Urinary bladder (tissue), 4 donors: Measurements from ENCODE around the gene RASSF10. TPM values are rescaled to one million over a fixed set of nuclear protein-coding genes. Genes with fewer than 3 reads are reported as not detected.
A peak's percentile ranks its signal among the peaks of the same experiment; 100 is the strongest.
"Not testable (repeated sequence)": the region's sequence is repeated elsewhere in the genome, so short reads cannot be mapped to it uniquely, and the experiment has no call there.

ENCODE experiments used
- DNase-seq: peaks from one replicate; pipeline ENCODE4 v3.0.0-alpha.2; 2015; ENCODE audit errors: extremely low spot score
- H3K27ac ChIP-seq: one replicate; pipeline ENCODE4 v1.5.1; 2013; ENCODE audit warnings: low read depth, mild to moderate bottlenecking, moderate library complexity
- H3K36me3 ChIP-seq: one replicate; pipeline ENCODE4 v1.6.1; 2013; ENCODE audit warnings: mild to moderate bottlenecking, moderate library complexity; ENCODE audit not compliant: insufficient read depth
- H3K4me1 ChIP-seq: one replicate; pipeline ENCODE4 v1.6.1; 2013; ENCODE audit warnings: mild to moderate bottlenecking, moderate library complexity; ENCODE audit not compliant: insufficient read depth
- H3K4me3 ChIP-seq: one replicate; pipeline ENCODE4 v1.5.1; 2013; ENCODE audit warnings: low read depth, low read length
- WGBS: extraction: QIAGEN DNeasy Blood & Tissue Kit; methylation state at CpG from one replicate; pipeline ENCODE4 v1.1.7; 2013; 5-methylcytosine and 5-hydroxymethylcytosine counted together
- polyA plus RNA-seq: library from polyadenylated mRNA; stranded (reverse); fragments of 200-250 nt; gene quantifications from one replicate; pipeline ENCODE4 v1.2.3, GENCODE V29; 2013
- total RNA-seq: library from RNA; depleted of rRNA; stranded (reverse); fragments of >200 nt; gene quantifications from one replicate; pipeline ENCODE4 v1.2.3, GENCODE V29; 2014
- donor health status: healthy with polysubstance abuse.
- donor health status: healthy.

RASSF10 gene
- total and polyA plus RNA-seq, 2 donors, result 0.71 to 1.0 TPM

DNA sequence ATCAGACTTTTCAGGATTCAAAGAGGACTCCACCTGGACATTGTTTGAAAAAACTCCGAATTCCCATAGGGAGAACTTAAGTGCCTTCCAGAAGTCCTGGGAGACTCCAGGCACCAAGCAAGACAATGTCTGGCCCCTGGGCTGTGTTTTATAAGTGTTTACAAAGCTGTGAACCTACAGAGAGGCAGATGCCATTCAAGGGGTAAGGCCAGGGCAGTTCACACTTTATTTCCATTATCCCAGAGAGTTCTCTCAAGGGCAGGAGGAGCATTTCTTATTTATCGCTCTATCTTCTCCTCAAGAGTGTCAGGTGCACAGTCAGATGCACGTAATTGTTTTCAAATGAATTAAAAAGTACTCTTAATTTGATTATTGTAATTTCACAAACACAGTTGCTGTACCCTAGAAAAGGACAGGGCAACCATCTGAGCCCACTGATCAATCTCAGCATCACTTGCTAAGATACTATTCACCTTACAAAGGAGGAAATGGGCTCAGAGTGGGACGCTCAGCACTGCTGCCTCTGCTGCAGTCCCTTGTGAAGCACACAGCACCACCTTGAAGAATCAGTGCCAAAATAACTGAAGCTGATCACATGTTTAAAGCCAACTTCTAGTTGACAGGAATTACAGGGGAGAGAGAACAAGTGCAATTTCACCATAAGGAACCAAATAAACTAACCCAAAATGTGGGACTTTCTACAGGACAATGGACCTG lies 35.0 kb downstream of the RASSF10 start:
- Histone ChIP-seq H3K27ac (no peak overlapping the region), H3K4me1 (no peaks in the 10 kb centered on the region), H3K36me3 (no peaks in the 10 kb centered on the region), H3K4me3 (no peak overlapping the region)
- 79% methylated on average over 4 of the region's 4 CpGs for WGBS
- DNase-seq, result no peak

DNA sequence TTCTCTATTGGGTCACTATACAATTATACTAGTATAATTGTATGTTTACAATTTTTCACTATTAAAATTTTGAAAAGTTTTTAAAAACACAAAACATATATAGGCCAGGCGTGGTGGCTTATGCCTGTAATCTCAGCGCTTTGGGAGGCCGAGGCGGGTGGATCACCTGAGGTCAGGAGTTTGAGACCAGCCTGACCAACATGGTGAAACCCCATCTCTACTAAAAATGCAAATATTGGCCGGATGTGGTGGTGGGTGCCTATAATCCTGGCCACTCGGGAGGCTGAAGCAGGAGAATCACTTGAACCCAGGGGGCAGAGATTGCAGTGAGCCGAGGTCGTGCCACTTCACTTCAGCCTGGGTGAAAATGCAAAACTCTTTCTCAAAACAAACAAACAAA lies 36.0 kb downstream of the RASSF10 start:
- not testable (repeated sequence) for H3K36me3 ChIP-seq, H3K4me3 ChIP-seq, DNase-seq, H3K4me1 ChIP-seq, H3K27ac ChIP-seq
- 91% methylated on average over 8 of the region's 8 CpGs for WGBS

DNA sequence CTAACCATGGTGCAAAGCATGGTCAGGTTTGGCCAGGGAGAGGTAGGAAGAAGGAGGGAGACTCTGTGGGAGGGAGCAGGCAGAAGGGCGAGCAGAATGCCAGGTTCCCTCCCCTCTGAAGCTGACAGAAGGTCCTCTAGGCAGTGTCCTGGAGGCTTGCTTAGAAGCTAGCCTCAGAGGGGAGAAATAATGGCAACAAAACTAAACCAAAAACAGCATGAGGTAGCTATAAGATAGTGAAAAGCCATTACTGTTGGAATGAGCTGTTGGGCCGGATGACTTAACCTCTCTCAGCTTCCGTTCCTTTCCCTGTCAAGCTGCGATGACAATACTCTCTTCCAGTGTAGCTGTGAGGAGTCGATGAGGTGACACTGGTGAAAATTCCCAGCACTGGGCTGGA lies 36.6 kb downstream of the RASSF10 start:
- no peaks in the 10 kb centered on the region for H3K4me1 ChIP-seq
- H3K36me3 ChIP-seq, result no peaks in the 10 kb centered on the region
- no peak overlapping the region for H3K27ac ChIP-seq
- no peak overlapping the region for H3K4me3 ChIP-seq
- DNase-seq, result no peak
- 79% methylated on average over 5 of the region's 5 CpGs for WGBS

DNA sequence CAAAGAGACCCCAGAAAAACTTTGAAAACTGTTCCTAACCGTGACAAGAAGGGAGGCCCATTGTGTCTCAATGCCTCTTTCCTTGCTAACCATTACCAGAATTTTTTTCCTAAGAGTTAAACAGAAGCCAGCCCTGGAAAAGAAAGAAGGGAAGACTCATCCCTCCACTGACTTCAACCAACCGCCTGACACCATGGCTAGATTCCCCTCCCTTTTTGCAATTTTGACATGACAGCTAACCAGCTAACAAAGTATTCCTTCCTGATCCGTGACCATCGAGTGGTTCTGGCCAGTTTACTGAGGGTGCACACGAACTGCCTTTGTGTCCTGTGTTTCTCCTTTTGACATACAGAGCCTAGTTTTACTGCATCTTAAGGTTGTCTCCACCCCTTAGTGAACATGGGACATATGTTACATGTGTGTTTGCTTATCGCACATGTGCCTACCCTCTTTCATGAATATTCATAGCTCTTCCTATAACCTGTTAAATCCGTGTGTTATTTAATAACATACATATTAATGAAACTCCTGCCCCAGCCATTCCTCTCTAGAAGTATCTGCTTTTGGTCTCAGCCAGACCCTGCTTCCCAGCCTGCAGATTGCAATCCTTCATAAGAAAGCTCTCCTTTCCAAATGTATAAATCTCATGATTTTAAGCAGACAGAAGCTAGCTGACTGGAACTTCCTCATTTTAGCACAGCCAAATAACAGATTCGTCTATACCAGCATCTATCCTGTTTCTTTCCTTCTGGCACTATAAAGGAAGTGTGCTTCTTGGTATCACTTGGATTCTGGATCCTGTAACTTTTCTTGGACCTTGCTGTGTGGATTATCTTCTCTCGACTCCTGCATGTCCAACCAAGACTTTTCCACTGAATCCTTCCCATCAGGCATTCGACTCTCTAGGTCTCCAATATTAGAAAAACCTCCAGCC lies 37.8 kb downstream of the RASSF10 start:
- Histone ChIP-seq H3K27ac (no peak overlapping the region), H3K4me3 (no peak overlapping the region), H3K4me1 (no peaks in the 10 kb centered on the region), H3K36me3 (no peaks in the 10 kb centered on the region)
- WGBS, result 82% methylated on average over 10 of the region's 10 CpGs
- no peak for DNase-seq

DNA sequence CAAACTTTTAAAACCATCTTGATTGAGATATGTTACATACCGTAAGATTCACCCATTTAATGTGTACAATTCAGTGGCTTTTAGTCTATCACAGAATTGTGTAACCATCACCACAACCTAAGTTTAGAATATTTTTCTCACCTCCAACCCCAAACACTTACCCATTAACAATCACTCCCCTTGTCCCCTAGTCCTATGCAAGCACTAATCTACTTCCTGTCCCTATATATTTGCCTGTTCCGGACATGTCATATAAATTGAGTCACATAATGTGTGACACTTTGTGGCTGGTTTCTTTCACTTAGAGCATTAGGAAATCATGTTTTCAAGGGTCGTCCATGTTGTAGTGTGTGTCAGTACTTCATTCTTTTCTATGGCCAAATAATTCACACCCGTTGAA lies 38.8 kb downstream of the RASSF10 start:
- Histone ChIP-seq H3K27ac (no peak overlapping the region), H3K36me3 (no peaks in the 10 kb centered on the region), H3K4me3 (no peak overlapping the region), H3K4me1 (no peaks in the 10 kb centered on the region)
- 77% methylated on average over 4 of the region's 4 CpGs for WGBS
- no peak for DNase-seq

DNA sequence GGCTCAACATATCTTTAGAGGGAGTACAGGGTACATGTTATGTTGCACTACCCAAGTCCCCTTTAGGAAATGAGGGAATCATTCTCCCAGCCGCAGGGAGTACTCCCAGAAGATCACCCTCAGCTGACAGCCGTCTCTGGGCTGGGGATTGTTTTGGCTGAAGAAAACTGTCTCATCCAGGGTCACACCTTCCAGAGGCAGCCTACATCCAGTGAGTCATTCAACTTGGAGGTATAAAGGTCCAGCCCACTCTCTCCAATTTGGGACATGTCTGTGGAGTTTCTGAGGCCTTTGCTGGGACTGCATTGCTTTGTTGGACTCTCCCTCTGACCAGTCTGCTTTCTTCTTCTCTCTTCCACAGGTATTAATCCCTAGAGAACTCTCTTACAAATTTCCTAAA lies 42.1 kb downstream of the RASSF10 start:
- no peak overlapping the region for H3K27ac ChIP-seq
- no peaks in the 10 kb centered on the region for H3K4me1 ChIP-seq
- H3K36me3 ChIP-seq, result no peaks in the 10 kb centered on the region
- no peak overlapping the region for H3K4me3 ChIP-seq
- WGBS, result 72% methylated on average over 2 of the region's 2 CpGs
- no peak for DNase-seq

DNA sequence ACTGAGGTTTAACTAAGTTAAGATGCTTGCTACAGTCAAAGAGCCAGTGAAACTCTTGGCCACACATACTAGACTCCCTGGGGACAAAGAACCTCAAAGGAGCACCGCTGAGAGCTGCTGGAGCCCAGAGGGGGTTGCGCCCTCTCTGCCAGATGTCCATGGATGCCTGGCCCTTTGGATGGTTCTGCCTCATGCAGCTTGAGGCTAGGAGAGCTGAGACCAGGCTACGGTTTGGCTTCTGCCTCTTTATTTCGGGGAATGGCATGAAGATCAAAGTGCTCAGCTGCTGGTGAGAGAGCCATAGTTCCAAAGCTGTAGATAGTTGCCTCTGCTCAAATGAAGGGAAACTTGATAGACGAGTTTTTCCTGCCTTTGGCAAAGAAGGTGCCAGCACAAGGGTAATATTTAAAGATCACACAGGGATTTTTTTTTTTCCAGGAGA lies 43.0 kb downstream of the RASSF10 start:
- no peaks in the 10 kb centered on the region for H3K4me1 ChIP-seq
- no peak overlapping the region for H3K27ac ChIP-seq
- H3K36me3 ChIP-seq, result no peaks in the 10 kb centered on the region
- no peak overlapping the region for H3K4me3 ChIP-seq
- peak; percentile 33 for DNase-seq
- 73% methylated on average over 5 of the region's 5 CpGs for WGBS

DNA sequence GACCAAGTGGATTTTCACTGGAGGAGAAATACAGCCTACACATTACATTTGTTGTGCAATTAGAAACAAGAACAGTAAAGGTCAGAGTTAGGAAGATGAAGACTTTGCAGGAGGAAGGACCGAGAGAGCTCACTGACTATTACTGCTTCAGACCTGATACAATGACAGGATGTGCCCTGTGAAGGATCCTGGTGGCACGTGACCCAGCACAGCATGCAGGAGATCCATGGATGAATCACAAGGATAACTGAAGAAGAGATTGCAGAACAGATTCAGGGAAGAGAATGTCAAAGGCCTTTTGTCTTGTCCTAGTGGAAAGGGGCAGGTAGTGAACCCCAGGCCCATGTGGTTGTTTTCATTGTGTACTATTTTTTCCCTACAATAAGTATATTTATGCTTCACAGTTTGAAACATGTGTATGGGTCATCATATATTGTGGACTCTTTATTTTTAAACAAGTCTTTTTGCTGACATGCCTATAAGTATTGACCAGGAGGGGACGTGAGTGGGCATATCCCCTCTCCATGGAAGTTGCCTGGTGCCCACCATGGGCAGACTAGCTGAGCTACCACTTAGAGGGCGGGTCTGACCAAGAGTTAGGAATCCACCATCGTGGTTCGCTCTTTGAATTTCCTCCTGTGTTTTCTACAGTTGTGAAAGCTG lies 44.3 kb downstream of the RASSF10 start:
- H3K27ac ChIP-seq, result no peak overlapping the region
- no peaks in the 10 kb centered on the region for H3K36me3 ChIP-seq
- DNase-seq, result no peak
- no peaks in the 10 kb centered on the region for H3K4me1 ChIP-seq
- 74% methylated on average over 6 of the region's 6 CpGs for WGBS
- no peak overlapping the region for H3K4me3 ChIP-seq

DNA sequence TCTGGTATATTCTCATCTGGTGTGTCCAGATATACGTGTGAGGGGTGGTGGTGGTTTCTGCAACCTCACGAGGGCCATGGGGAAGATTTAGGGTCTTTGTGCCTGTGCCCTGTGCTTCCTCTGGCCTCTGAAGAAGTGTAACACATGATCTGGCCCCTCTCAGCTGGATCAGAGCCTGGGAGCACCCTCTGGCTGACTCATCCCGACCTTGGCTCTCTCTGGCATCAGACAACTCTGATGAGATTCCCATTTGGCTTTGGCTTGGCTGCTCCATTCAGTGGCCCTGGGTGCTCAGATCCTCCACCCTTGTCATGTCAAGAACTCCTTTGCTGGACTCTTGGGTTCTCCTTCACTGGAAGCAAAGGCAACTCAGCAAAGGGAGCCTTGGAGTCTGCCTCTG lies 45.2 kb downstream of the RASSF10 start:
- 80% methylated on average over 3 of the region's 3 CpGs for WGBS
- no peak for DNase-seq
- H3K27ac ChIP-seq, result no peak overlapping the region
- H3K4me1 ChIP-seq, result no peaks in the 10 kb centered on the region
- H3K4me3 ChIP-seq, result no peak overlapping the region
- no peaks in the 10 kb centered on the region for H3K36me3 ChIP-seq

DNA sequence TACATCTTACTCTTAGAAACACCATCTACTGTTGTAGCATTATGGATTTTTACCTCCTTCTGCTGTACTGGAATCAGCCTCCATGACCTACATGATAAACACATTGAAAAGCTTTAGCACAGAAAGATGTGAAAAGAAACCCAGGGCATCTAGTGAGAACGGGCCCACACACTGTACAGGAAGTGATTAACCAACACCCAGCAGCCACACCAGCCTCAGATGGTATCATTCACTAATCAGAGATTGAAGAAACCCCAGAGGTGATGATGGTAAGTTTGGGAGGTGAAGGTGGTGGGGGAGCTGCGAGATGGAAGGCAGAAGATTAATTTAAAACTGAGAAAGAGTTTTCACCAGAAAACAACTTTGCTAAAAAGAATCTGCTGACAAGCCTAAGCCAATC lies 46.1 kb downstream of the RASSF10 start:
- no peak overlapping the region for H3K4me3 ChIP-seq
- no peaks in the 10 kb centered on the region for H3K36me3 ChIP-seq

DNA sequence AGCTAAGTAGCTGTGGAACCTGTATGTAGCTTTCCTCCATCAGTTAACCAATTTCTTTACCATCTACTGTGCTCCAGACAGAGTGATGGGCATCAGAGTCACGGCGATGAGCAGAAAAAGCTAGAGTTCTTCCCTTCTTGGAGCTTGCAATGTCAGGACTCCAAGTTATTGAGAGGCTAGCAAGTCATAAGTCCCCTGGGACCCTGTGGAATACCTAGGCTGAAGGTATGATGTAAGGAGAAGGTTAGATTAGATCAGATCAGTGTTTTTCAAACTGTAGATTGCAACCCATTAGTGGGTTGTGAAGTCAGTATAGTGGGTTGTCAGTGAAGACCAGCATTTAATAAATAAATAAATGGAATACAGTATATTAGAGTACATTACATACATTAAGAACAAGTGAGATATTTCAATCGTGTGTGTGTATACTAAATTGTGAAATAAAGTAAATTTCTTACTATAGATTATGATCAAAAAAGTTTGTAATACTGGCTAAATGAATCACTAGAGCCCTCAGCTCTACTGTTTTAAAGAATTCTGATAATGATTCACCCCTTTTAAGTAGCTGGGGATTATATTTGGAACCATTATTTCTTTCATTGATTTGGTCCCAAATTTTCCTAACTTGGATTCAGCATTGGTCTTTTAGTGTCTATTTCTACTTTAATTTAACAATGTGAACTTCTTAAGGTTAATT lies 52.3 kb downstream of the RASSF10 start:
- no peak overlapping the region for H3K27ac ChIP-seq
- no peaks in the 10 kb centered on the region for H3K36me3 ChIP-seq
- no peak for DNase-seq
- WGBS, result 76% methylated on average over 3 of the region's 3 CpGs
- H3K4me3 ChIP-seq, result no peak overlapping the region
- no peaks in the 10 kb centered on the region for H3K4me1 ChIP-seq

More for the DNA sequence above, 46.1 kb downstream of the RASSF10 start:
- 60% methylated on average over 2 of the region's 2 CpGs for WGBS
- no peaks in the 10 kb centered on the region for H3K4me1 ChIP-seq
- DNase-seq, result no peak
- no peak overlapping the region for H3K27ac ChIP-seq
